ENCODE results near the gene RNU6-7. TPM values are rescaled to one million over a fixed set of nuclear protein-coding genes. Genes with fewer than 3 reads are reported as not detected.

Gene RNU6-7
- total RNA-seq, 4 donors from 2014 or later: not detected

- WGBS, 2 donors: 30 to 32% methylated on average over 6 of the region's 6 CpGs
- TF ChIP-seq, protein P1, sequence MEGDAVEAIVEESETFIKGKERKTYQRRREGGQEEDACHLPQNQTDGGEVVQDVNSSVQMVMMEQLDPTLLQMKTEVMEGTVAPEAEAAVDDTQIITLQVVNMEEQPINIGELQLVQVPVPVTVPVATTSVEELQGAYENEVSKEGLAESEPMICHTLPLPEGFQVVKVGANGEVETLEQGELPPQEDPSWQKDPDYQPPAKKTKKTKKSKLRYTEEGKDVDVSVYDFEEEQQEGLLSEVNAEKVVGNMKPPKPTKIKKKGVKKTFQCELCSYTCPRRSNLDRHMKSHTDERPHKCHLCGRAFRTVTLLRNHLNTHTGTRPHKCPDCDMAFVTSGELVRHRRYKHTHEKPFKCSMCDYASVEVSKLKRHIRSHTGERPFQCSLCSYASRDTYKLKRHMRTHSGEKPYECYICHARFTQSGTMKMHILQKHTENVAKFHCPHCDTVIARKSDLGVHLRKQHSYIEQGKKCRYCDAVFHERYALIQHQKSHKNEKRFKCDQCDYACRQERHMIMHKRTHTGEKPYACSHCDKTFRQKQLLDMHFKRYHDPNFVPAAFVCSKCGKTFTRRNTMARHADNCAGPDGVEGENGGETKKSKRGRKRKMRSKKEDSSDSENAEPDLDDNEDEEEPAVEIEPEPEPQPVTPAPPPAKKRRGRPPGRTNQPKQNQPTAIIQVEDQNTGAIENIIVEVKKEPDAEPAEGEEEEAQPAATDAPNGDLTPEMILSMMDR (IDR thresholded peaks at IDR 0.05): no peak
- TF ChIP-seq POLR2A (IDR thresholded peaks at IDR 0.05): no peak
- no peak for DNase-seq (ENCODE audit: low spot score in 2 of 2)
- intact Hi-C loops (cut with DNase I; ENCODE audit: low total_unique reads): no loop called here
- H3K4me3 ChIP-seq (ENCODE audit: low read depth, poor library complexity, severe bottlenecking): no peak overlapping the region
Measured at GRCh38 chr14:32224737-32225377, 23.0 kb downstream of the RNU6-7 start.

DNA sequence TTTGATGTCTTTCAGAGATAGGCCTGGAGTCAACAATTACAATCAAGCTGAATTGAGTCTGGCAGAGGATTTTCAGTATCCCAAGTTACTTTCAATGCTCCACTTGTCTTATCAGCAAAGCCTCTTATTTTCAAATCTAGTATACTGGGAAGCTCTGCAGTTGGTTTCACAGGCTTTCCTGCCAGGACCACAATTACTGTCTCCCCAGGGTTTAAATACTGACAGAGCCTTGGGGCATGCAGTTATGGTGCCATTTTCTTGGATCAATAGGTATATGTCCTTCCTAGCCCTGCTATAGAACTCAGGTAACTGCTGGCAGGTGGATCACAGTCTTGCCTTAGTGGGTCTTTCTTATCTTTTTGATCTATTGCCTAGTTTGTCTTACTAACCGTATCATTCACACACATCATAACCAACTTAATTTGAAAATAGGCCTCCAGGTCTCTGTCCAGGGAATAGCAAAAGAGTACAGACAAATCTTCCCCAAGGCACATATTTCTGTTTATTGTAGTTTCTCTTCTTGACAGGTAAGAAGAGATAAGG, 23.6 kb downstream of the RNU6-7 start:
- WGBS, 2 donors: 0 to 72% methylated on average over 1 of the region's 1 CpG
- TF ChIP-seq, protein P1 (IDR thresholded peaks at IDR 0.05): no peak
- no peak for TF ChIP-seq POLR2A (IDR thresholded peaks at IDR 0.05)
- DNase-seq (ENCODE audit: low spot score in 2 of 2): no peak
- intact Hi-C loops (cut with DNase I; ENCODE audit: low total_unique reads): no loop called here
- no peak overlapping the region for H3K4me3 ChIP-seq (ENCODE audit: low read depth, poor library complexity, severe bottlenecking)

- DNase-seq (ENCODE audit: low spot score in 2 of 2): no peak
- 69 to 77% methylated on average over 1 of the region's 1 CpG for WGBS, 2 donors
- no peak overlapping the region for H3K4me3 ChIP-seq (ENCODE audit: low read depth, poor library complexity, severe bottlenecking)
- intact Hi-C loops (cut with DNase I; ENCODE audit: low total_unique reads): no loop called here
- TF ChIP-seq, protein P1 (IDR thresholded peaks at IDR 0.05): no peak
- TF ChIP-seq POLR2A (IDR thresholded peaks at IDR 0.05): no peak
Measured at GRCh38 chr14:32226056-32226455, 24.2 kb downstream of the RNU6-7 start.

DNA sequence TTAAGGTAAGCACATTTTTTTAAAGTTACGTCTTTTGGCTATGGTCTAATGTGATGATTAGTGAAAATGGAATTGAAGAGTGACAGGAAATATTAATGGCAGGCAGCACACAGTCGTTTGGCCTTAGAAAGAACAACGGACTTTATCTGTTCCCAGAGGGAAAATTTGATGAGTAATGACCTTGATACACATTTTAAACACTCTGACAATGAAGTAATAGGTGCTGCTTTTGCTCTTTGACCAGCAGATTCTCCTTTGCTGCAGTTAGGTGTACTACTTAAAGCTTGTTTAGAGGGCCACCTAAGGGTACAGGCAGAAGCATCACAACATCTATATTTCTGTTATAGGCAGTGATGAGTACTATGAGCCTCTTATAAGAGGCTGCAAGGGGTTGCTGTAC, 28.3 kb downstream of the RNU6-7 start:
- H3K4me3 ChIP-seq (ENCODE audit: low read depth, poor library complexity, severe bottlenecking): no peak overlapping the region
- no peak for DNase-seq (ENCODE audit: low spot score in 2 of 2)
- WGBS, 2 donors: 27 to 31% methylated on average over 3 of the region's 3 CpGs
- intact Hi-C loops (cut with DNase I; ENCODE audit: low total_unique reads): no loop called here
- TF ChIP-seq, protein P1 (IDR thresholded peaks at IDR 0.05): no peak
- TF ChIP-seq POLR2A (IDR thresholded peaks at IDR 0.05): no peak

- TF ChIP-seq, protein P1 (IDR thresholded peaks at IDR 0.05): no peak
- no peak for TF ChIP-seq POLR2A (IDR thresholded peaks at IDR 0.05)
- intact Hi-C loops (cut with DNase I; ENCODE audit: low total_unique reads): no loop called here
- H3K4me3 ChIP-seq (ENCODE audit: low read depth, poor library complexity, severe bottlenecking): no peak overlapping the region
- DNase-seq (ENCODE audit: low spot score in 2 of 2): no peak
- 78 to 85% methylated on average over 2 of the region's 2 CpGs for WGBS, 2 donors
Measured at GRCh38 chr14:32230695-32231280, 28.9 kb downstream of the RNU6-7 start.
